RWPE2 (cell line): ENCODE measurements around the gene DNMT1.

Experiments used
- ATAC-seq: fragments of 200-7000 bp; cut with Tn5 transposase; 3 replicates; pipeline ENCODE4 v1.9.1; 2021; ENCODE audit warnings: low read depth
- DNase-seq: peaks from one replicate; pipeline ENCODE4 v3.0.0-alpha.2; 2020; ENCODE audit warnings: low spot score
- H3K27ac ChIP-seq: fragments of 450-650 bp; 2 replicates; pipeline ENCODE4 v1.5.1; 2017; ENCODE audit warnings: mild to moderate bottlenecking; ENCODE audit not compliant: poor library complexity, severe bottlenecking
- H3K27me3 ChIP-seq: fragments of 250-450 bp; sonication (Bioruptor Pico); 2 replicates; pipeline ENCODE4 v1.5.1; 2021; ENCODE audit warnings: mild to moderate bottlenecking, moderate library complexity; ENCODE audit not compliant: insufficient read depth, poor library complexity, severe bottlenecking
- H3K36me3 ChIP-seq: fragments of 250-450 bp; sonication (Bioruptor Pico); 2 replicates; pipeline ENCODE4 v1.5.1; 2020; ENCODE audit warnings: low read depth, mild to moderate bottlenecking, moderate library complexity
- H3K4me1 ChIP-seq: fragments of 250-450 bp; sonication (Bioruptor Pico); 2 replicates; pipeline ENCODE4 v1.5.1; 2021; ENCODE audit warnings: mild to moderate bottlenecking, moderate library complexity; ENCODE audit not compliant: insufficient read depth, poor library complexity, severe bottlenecking
- H3K4me3 ChIP-seq: fragments of 250-450 bp; sonication (Bioruptor Pico); 2 replicates; pipeline ENCODE4 v1.5.1; 2021; ENCODE audit warnings: mild to moderate bottlenecking, moderate library complexity; ENCODE audit not compliant: severe bottlenecking
- H3K9me3 ChIP-seq: fragments of 250-450 bp; sonication (Bioruptor Pico); 2 replicates; pipeline ENCODE4 v1.5.1; 2021; ENCODE audit warnings: mild to moderate bottlenecking, moderate library complexity; ENCODE audit not compliant: severe bottlenecking
- CTCF ChIP-seq: fragments of 450-650 bp; IDR thresholded peaks from one replicate; pipeline ENCODE4 v1.5.1; 2017; ENCODE audit warnings: mild to moderate bottlenecking, moderate library complexity; ENCODE audit not compliant: poor library complexity, severe bottlenecking

The DNMT1 gene

GRCh38 chr19:10222201-10222890 is 27.6 kb upstream of the DNMT1 start:
- H3K36me3 ChIP-seq: no peaks in the 10 kb centered on the region
- TF ChIP-seq CTCF: no peak
- H3K4me1 ChIP-seq: no peaks in the 10 kb centered on the region
- no peaks in the 10 kb centered on the region for H3K27me3 ChIP-seq
- ATAC-seq (no peak), DNase-seq (no peak)
- no peaks in the 10 kb centered on the region for H3K9me3 ChIP-seq
- H3K4me3 ChIP-seq: no peak overlapping the region
- no peak overlapping the region for H3K27ac ChIP-seq

- Histone ChIP-seq H3K4me3 (no peak overlapping the region), H3K36me3 (no peaks in the 10 kb centered on the region), H3K4me1 (no peaks in the 10 kb centered on the region), H3K9me3 (no peaks in the 10 kb centered on the region), H3K27ac (no peak overlapping the region), H3K27me3 (no peaks in the 10 kb centered on the region)
- DNase-seq: no peak
- ATAC-seq: no peak
- TF ChIP-seq CTCF: no peak
These were observed 25.9 kb upstream of the DNMT1 start for GRCh38 chr19:10220695-10221094.

GRCh38 chr19:10219678-10220077 is 24.9 kb upstream of the DNMT1 start:
- no peak overlapping the region for H3K27ac ChIP-seq
- DNase-seq (no peak), ATAC-seq (peak; percentile 50; the same call in 1 of the 3 replicates)
- H3K4me3 ChIP-seq: no peak overlapping the region
- H3K27me3 ChIP-seq: no peaks in the 10 kb centered on the region
- H3K9me3 ChIP-seq: no peaks in the 10 kb centered on the region
- peaks cover 4% of the 10 kb centered on the region for H3K4me1 ChIP-seq
- TF ChIP-seq CTCF: no peak
- H3K36me3 ChIP-seq: no peaks in the 10 kb centered on the region

GRCh38 chr19:10217085-10217484 is 22.3 kb upstream of the DNMT1 start:
- no peaks in the 10 kb centered on the region for H3K36me3 ChIP-seq
- no peak overlapping the region for H3K4me3 ChIP-seq
- no peaks in the 10 kb centered on the region for H3K9me3 ChIP-seq
- ATAC-seq (no peak), DNase-seq (no peak)
- no peak overlapping the region for H3K27ac ChIP-seq
- H3K27me3 ChIP-seq: no peaks in the 10 kb centered on the region
- TF ChIP-seq CTCF: no peak
- peaks cover 5% of the 10 kb centered on the region for H3K4me1 ChIP-seq

GRCh38 chr19:10214784-10215183 is 20.0 kb upstream of the DNMT1 start:
- Histone ChIP-seq H3K36me3 (no peaks in the 10 kb centered on the region), H3K4me1 (peaks cover 5% of the 10 kb centered on the region), H3K9me3 (no peaks in the 10 kb centered on the region), H3K27ac (no peak overlapping the region), H3K27me3 (no peaks in the 10 kb centered on the region), H3K4me3 (no peak overlapping the region)
- DNase-seq: no peak
- TF ChIP-seq CTCF: no peak
- peak; percentile 61; the same call in 2 of the 3 replicates for ATAC-seq
